Inferior parietal cortex (tissue), 1 donor: ENCODE measurements around the gene EVA1A.

Experiments
- DNase-seq: peaks from one replicate; pipeline ENCODE4 v3.0.0-alpha.2; 2016; ENCODE audit errors: extremely low spot score

The EVA1A gene

GRCh38 chr2:75541430-75541829 lies 19.3 kb downstream of the EVA1A start:
- no peak for DNase-seq

- DNase-seq: no peak
Measured at GRCh38 chr2:75540994-75541393, 19.7 kb downstream of the EVA1A start.

- no peak for DNase-seq
Measured at GRCh38 chr2:75539955-75540716, 20.6 kb downstream of the EVA1A start.

GRCh38 chr2:75538521-75539490 lies 21.9 kb downstream of the EVA1A start:
- no peak for DNase-seq

GRCh38 chr2:75537658-75538057 lies 23.1 kb downstream of the EVA1A start:
- DNase-seq: no peak

- DNase-seq: no peak
Measured at GRCh38 chr2:75533135-75533534, 27.6 kb downstream of the EVA1A start.

- no peak for DNase-seq
Measured at GRCh38 chr2:75532488-75532887, 28.3 kb downstream of the EVA1A start.

GRCh38 chr2:75528221-75528977 lies 32.3 kb downstream of the EVA1A start:
- no peak for DNase-seq

GRCh38 chr2:75527676-75528075 lies 33.1 kb downstream of the EVA1A start:
- DNase-seq: no peak

- DNase-seq: no peak
Measured at GRCh38 chr2:75526842-75527241, 33.9 kb downstream of the EVA1A start.

GRCh38 chr2:75525434-75526310 lies 35.1 kb downstream of the EVA1A start:
- DNase-seq: no peak

- DNase-seq: no peak
Measured at GRCh38 chr2:75524276-75524911, 36.3 kb downstream of the EVA1A start.

- no peak for DNase-seq
Measured at GRCh38 chr2:75523313-75524275, 37.1 kb downstream of the EVA1A start.

GRCh38 chr2:75522543-75523312 lies 38.0 kb downstream of the EVA1A start:
- DNase-seq: no peak

GRCh38 chr2:75521225-75521872 lies 39.4 kb downstream of the EVA1A start:
- DNase-seq: no peak

GRCh38 chr2:75519843-75520242 lies 40.9 kb downstream of the EVA1A start:
- DNase-seq: no peak

- DNase-seq: no peak
Measured at GRCh38 chr2:75518638-75519465, 41.9 kb downstream of the EVA1A start.
